AG10803 (cell line): ENCODE results near the gene APOC4.
A peak's percentile ranks its signal among the peaks of the same experiment; 100 is the strongest.
"Not testable (repeated sequence)": the region's sequence is repeated elsewhere in the genome, so short reads cannot be mapped to it uniquely, and the experiment has no call there.

Source experiments
- DNase-seq: peaks from one replicate; pipeline ENCODE4 v3.0.0; 2010; ENCODE audit warnings: low read depth
- H3K4me3 ChIP-seq: 2 replicates; pipeline ENCODE4 v1.5.1; 2011; ENCODE audit warnings: mild to moderate bottlenecking, low read length, control low read depth
- TF ChIP-seq, protein P1 (sequence below): conservative IDR thresholded peaks from 2 replicates; pipeline ENCODE4 v1.5.1; 2011; ENCODE audit warnings: mild to moderate bottlenecking, low read length, control low read depth, inconsistent platforms

APOC4 gene

DNA sequence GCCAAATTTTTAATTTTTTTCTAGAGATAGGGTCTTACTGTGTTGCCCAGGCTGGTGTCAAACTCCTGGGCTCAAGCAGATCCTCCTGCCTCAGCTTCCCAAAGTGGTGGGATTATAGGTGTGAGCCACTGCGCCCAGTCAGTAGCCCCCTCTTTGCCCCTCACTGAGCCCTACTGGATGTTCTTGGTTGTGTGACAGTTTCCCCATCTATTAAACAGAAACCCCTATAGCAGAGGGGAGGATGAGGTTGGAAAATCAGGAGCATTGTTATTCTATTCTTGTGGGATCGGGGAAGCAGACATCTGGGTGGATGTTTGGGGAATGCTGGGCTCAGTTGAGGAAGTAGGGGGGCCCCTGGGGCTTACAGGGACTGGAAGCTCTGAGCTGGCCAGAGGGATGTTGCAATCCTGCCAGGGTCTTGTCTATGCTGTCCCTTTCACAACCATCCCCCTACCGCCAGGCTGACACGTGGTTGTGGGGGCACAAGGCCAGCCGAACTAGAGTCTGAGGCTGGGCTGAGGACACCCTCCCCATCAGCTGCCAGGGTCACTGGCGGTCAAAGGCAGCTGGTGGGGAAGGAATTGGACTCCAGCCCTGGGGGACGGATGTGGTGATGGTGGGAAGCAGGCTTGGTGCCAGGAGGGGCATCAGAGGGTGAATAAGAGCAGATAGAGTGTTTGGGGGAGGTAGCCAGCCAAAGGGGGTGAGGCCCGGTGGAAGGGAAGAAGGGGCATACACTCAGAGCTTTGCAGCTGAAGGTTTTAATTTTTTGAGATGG is 16.7 kb upstream of the APOC4 start:
- no peak overlapping the region for H3K4me3 ChIP-seq
- TF ChIP-seq, protein P1, sequence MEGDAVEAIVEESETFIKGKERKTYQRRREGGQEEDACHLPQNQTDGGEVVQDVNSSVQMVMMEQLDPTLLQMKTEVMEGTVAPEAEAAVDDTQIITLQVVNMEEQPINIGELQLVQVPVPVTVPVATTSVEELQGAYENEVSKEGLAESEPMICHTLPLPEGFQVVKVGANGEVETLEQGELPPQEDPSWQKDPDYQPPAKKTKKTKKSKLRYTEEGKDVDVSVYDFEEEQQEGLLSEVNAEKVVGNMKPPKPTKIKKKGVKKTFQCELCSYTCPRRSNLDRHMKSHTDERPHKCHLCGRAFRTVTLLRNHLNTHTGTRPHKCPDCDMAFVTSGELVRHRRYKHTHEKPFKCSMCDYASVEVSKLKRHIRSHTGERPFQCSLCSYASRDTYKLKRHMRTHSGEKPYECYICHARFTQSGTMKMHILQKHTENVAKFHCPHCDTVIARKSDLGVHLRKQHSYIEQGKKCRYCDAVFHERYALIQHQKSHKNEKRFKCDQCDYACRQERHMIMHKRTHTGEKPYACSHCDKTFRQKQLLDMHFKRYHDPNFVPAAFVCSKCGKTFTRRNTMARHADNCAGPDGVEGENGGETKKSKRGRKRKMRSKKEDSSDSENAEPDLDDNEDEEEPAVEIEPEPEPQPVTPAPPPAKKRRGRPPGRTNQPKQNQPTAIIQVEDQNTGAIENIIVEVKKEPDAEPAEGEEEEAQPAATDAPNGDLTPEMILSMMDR: no peak
- DNase-seq: peak; percentile 76

DNA sequence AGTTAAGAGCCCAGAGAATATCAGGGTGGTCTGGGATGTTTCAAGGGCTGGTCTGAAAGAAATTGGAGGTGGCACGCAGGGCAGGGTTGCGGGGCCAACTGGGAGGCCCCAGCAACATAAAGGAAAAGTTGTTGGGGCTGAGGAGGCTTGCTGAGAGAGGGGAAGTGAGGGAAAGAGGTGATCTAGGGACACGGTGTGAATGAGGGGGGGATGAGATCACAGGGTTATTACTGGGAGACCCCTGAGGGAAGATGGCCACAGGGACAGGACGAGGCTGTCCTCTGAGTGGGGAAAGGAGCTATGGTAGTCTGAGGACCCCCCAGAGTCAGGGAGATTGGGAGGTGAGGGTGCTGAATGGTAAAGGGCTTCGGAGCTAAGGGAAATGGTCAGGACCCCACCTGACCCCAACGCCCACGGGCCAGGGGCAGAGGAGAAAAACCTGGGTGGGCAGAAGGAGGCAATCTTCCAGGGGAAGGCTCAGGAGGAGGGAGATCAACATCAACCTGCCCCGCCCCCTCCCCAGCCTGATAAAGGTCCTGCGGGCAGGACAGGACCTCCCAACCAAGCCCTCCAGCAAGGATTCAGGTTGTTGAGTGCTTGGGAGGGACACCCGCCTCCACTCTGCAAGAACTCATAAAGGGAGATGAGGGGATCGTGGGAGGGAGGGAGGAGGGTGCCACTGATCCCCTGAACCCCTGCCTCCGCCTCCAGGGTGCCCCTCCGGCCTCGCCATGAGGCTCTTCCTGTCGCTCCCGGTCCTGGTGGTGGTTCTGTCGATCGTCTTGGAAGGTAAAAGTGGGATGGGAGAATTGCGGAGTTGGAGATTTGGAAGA is 15.6 kb upstream of the APOC4 start:
- H3K4me3 ChIP-seq, DNase-seq: not testable (repeated sequence)

DNA sequence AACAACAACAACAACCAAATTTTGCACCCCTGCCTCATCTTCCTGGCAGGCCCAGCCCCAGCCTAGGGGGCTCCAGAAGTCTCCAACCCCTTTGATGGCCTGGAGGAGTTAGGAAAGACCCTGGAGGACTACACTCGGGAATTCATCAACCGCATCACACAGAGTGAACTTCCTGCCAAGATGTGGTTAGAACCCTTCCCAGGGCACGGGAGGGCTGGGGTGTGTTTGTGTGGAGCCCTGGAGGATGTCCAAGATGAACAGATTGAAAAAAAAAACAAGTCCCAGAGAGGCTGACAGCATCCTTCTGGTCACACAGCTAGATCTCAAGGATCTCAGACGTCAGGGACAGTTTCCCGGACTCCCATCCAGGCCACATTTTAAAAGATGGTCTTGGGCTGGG is 14.3 kb upstream of the APOC4 start:
- DNase-seq: peak; percentile 69
- H3K4me3 ChIP-seq: no peak overlapping the region
- TF ChIP-seq, protein P1: no peak

DNA sequence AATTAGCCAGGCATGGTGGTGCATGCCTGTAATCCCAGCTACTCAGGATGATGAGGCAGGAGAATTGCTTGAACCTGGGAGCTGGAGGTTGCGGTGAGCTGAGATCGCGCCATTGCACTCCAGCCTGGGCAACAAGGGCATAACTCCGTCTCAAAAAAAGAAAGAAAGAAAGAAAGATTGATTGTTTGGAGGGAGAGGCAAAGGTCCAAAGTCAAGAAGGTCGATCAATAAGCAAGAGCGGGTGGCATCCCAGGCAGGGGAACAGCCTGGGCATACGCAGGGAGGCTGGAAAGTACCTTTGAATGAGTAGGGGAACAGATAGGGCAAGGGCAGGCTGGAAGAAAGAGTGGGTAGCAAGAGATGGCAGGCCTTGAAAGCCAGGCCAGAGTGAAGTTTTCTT is 11.9 kb upstream of the APOC4 start:
- TF ChIP-seq, protein P1: no peak
- H3K4me3 ChIP-seq: no peak overlapping the region
- DNase-seq: no peak

DNA sequence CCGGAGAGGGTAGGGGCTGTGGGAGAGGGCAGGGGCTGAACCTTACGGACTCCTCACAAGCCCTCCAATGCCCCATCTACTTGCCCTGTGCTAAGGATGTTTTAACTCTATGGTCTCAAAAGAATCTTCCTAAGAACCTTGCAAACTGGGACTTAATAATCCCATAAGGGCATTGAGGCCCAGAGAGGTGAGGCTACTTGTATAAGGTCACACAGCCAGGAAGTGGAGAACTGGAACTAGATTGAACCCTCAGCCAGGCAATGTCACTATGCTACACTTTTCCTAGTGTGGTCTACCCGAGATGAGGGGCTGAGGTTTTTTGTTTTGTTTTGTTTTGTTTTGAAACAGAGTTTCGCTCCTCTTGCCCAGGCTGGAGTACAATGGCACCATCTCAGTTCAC is 10.5 kb upstream of the APOC4 start:
- TF ChIP-seq, protein P1: no peak
- DNase-seq: no peak

DNA sequence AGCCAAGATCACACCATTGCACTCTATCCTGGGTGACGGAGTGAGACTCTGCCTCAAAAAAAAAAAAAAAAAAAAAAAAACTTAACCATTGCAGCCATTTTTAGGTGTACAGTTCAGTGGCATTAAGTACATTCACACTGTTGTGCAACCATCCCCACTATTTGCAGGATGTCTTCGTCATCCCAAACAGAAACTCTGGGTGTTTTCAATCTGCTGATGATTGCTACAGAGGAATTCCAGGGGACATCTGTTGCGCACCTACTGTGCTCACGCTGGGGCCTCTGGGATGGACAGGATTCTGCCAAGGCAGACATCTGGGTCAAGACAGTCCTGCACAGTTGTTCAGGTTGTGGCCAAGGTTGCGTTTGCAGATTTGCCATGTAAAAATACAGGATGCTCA is 2.4 kb upstream of the APOC4 start:
- TF ChIP-seq, protein P1: no peak
- H3K4me3 ChIP-seq: no peak overlapping the region
- peak; percentile 11 for DNase-seq

More for the DNA sequence above, 10.5 kb upstream of the APOC4 start:
- no peak overlapping the region for H3K4me3 ChIP-seq

DNA sequence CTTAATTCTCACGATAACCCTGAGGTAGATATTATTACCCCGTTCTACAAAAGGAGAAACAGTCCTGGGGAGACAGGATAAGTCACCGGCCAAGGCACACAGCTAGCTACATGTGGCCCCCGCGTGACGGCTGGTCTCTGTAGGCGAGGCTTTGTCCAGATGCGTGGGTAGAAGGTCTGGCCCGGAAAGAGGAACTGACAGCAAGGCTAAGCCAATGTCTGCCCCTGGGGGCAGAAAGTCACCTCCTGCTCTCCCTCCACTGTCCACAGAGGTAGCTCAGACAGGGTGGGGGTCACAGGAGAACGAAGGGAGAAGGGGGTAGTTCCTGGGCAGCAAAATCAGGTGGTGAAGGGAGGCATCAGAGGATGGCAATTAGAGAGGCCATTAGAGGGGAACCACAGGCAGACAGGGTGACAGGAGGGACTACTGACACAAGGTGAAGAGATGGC is 1.8 kb downstream of the APOC4 start:
- peak; percentile 13 for DNase-seq
- TF ChIP-seq, protein P1: no peak
- no peak overlapping the region for H3K4me3 ChIP-seq
